Motor neuron (in vitro differentiated cells): Measurements from ENCODE around the gene CYP4F8. TPM values are rescaled to one million over a fixed set of nuclear protein-coding genes. Genes with fewer than 3 reads are reported as not detected.

Source experiments
- total RNA-seq, 8 experiments: library from RNA; unstranded; fragments of 300-600 nt; gene quantifications; 2 replicates each; pipeline versions ENCODE4 v1.2.3 to v1.2.4, GENCODE V29; 2022

Gene CYP4F8
- total RNA-seq, 8 experiments from 2014 or later, result 0.29 to 1.1 (median 0.81) TPM; not detected in 3

Other genes starting within 250 kb of the CYP4F8 start
- 10 to 100 TPM in 7 of 8 experiments, 1 to 10 TPM in 1; 9.3 to 27.0 (median 16.4) TPM for gene AKAP8, start 235.4 kb upstream of the CYP4F8 start, total RNA-seq
- 100 to 1,000 TPM in 5 of 8 experiments, 10 to 100 TPM in 3; 71.1 to 147 (median 108) TPM for gene AKAP8L, start 196.2 kb upstream of the CYP4F8 start, total RNA-seq
- 10 to 100 TPM; 10.6 to 34.4 (median 27.0) TPM for gene WIZ, start 165.3 kb upstream of the CYP4F8 start, total RNA-seq
- gene RASAL3, start 150.7 kb upstream of the CYP4F8 start, total RNA-seq, result 1 to 10 TPM in 1 of 8 experiments, under 1 TPM in 5, not detected in 2; 0.16 to 1.6 (median 0.48) TPM
- gene PGLYRP2, start 135.7 kb upstream of the CYP4F8 start, total RNA-seq, result under 1 TPM in 4 of 8 experiments, not detected in 4; 0.17 to 0.59 (median 0.32) TPM
- gene CYP4F22, start 106.7 kb upstream of the CYP4F8 start, total RNA-seq, result under 1 TPM in 4 of 8 experiments, not detected in 4; 0.09 to 0.71 (median 0.11) TPM
- under 1 TPM in 2 of 8 experiments, not detected in 6; 0.05 to 1.00 TPM for gene CYP4F3, start 25.7 kb downstream of the CYP4F8 start, total RNA-seq
- gene CYP4F12, start 57.9 kb downstream of the CYP4F8 start, total RNA-seq, result 1 to 10 TPM in 1 of 8 experiments, under 1 TPM in 2, not detected in 5; 0.31 to 1.8 (median 0.81) TPM
- under 1 TPM in 1 of 8 experiments, not detected in 7; 0.52 TPM for gene OR10H2, start 112.8 kb downstream of the CYP4F8 start, total RNA-seq
- gene OR10H3, start 122.8 kb downstream of the CYP4F8 start, total RNA-seq, result under 1 TPM in 4 of 8 experiments, not detected in 4; 0.23 to 0.49 (median 0.36) TPM
- gene OR10H5, start 172.4 kb downstream of the CYP4F8 start, total RNA-seq, result under 1 TPM in 5 of 8 experiments, not detected in 3; 0.08 to 0.90 (median 0.32) TPM
- gene OR10H1, start 200.4 kb downstream of the CYP4F8 start, total RNA-seq, result under 1 TPM in 5 of 8 experiments, not detected in 3; 0.09 to 0.33 (median 0.15) TPM